CD4-positive, alpha-beta T cell treated with Interleukin-1 beta for 1 hour (primary cell): ENCODE data around the gene MRPL34.

ENCODE experiments used
- DNase-seq, 2 donors: peaks; one replicate each; pipeline ENCODE4 v3.0.0-alpha.2; 2020 to 2022

Gene MRPL34

GRCh38 chr19:17311455-17312188 is 6.0 kb downstream of the MRPL34 start:
- no peak for DNase-seq

- no peak for DNase-seq
Measured at GRCh38 chr19:17312189-17313113, 6.8 kb downstream of the MRPL34 start.

GRCh38 chr19:17314007-17314593 is 8.4 kb downstream of the MRPL34 start:
- no peak for DNase-seq

GRCh38 chr19:17318966-17319365 is 13.3 kb downstream of the MRPL34 start:
- DNase-seq = no peak

- no peak for DNase-seq
Measured at GRCh38 chr19:17319473-17320238, 14.0 kb downstream of the MRPL34 start.

- DNase-seq = no peak
Measured at GRCh38 chr19:17320435-17320834, 14.8 kb downstream of the MRPL34 start.

GRCh38 chr19:17321655-17322489 is 16.2 kb downstream of the MRPL34 start:
- DNase-seq = no peak

- no peak for DNase-seq
Measured at GRCh38 chr19:17322854-17323253, 17.2 kb downstream of the MRPL34 start.

GRCh38 chr19:17323300-17323963 is 17.8 kb downstream of the MRPL34 start:
- DNase-seq = no peak

- peak in 1 of 2 donors; percentile 21 for DNase-seq
Measured at GRCh38 chr19:17323964-17324332, 18.3 kb downstream of the MRPL34 start.

- DNase-seq = no peak
Measured at GRCh38 chr19:17324357-17325114, 18.9 kb downstream of the MRPL34 start.

- no peak for DNase-seq
Measured at GRCh38 chr19:17325133-17325532, 19.5 kb downstream of the MRPL34 start.

- no peak for DNase-seq
Measured at GRCh38 chr19:17325881-17326594, 20.4 kb downstream of the MRPL34 start.

GRCh38 chr19:17326595-17326966 is 20.9 kb downstream of the MRPL34 start:
- no peak for DNase-seq

- no peak for DNase-seq
Measured at GRCh38 chr19:17327068-17327653, 21.5 kb downstream of the MRPL34 start.

GRCh38 chr19:17327654-17328516 is 22.2 kb downstream of the MRPL34 start:
- DNase-seq = peak; percentile 65

- DNase-seq = peak; percentile 24 to 42
Measured at GRCh38 chr19:17328517-17329365, 23.1 kb downstream of the MRPL34 start.
